IMR-90 (cell line): ENCODE results near the gene CYP39A1. TPM values are rescaled to one million over a fixed set of nuclear protein-coding genes. Genes with fewer than 3 reads are reported as not detected.

Source experiments
- ATAC-seq: fragments of 200-7000 bp; cut with Tn5 transposase; 2 replicates; pipeline ENCODE4 v1.9.1; 2020; ENCODE audit warnings: low read depth, mild to moderate bottlenecking, moderate library complexity
- BruUV-seq: library from RNA; stranded (reverse); fragments of 400-500 nt; replicated peaks from 2 replicates; lab custom pipeline; 2021; lab: Mats Ljungman, UMichigan
- CTCF ChIA-PET: fragments of 300-600 bp; formaldehyde crosslinking; extraction: SDS; loops from one replicate; lab custom pipeline; 2021; ENCODE audit warnings: antibody characterized with exemption; lab: Yijun Ruan, JAX
- POLR2A ChIA-PET: fragments of 300-600 bp; sonication (Branson Sonifier 250); formaldehyde crosslinking; loops from one replicate; lab custom pipeline; 2022; ENCODE audit warnings: antibody characterized with exemption; ENCODE audit not compliant: unreplicated experiment; lab: Charles Lee
- DNase-seq: peaks from one replicate; pipeline ENCODE4 v3.0.0; 2013
- H2AFZ ChIP-seq: replicated peaks from 2 replicates; pipeline ENCODE3; 2013; ENCODE audit warnings: low read length, mild to moderate bottlenecking; ENCODE audit not compliant: poor library complexity
- H2AK5ac ChIP-seq: 2 replicates; pipeline ENCODE4 v1.6.1; 2013; ENCODE audit warnings: low read depth, low read length, inconsistent platforms
- H2AK9ac ChIP-seq: replicated peaks from 2 replicates; pipeline ENCODE3; 2013; ENCODE audit warnings: mild to moderate bottlenecking, low read depth, low read length, moderate library complexity; ENCODE audit not compliant: poor library complexity
- H2BK120ac ChIP-seq: 2 replicates; pipeline ENCODE4 v1.6.1; 2013; ENCODE audit warnings: low read depth, low read length, inconsistent platforms
- H2BK15ac ChIP-seq: 3 replicates; pipeline ENCODE4 v1.6.1; 2013; ENCODE audit warnings: low read depth, low read length, inconsistent platforms
- H2BK20ac ChIP-seq: 2 replicates; pipeline ENCODE4 v1.6.1; 2013; ENCODE audit warnings: low read depth, mild to moderate bottlenecking, inconsistent platforms, low read length, moderate library complexity
- H2BK5ac ChIP-seq: 2 replicates; pipeline ENCODE4 v1.6.1; 2013; ENCODE audit warnings: mild to moderate bottlenecking, low read depth, low read length, inconsistent platforms; ENCODE audit not compliant: poor library complexity, severe bottlenecking
- H3K14ac ChIP-seq: replicated peaks from 2 replicates; pipeline ENCODE4 v1.6.1; 2013; ENCODE audit warnings: low read depth, low read length, inconsistent platforms
- H3K18ac ChIP-seq: 2 replicates; pipeline ENCODE4 v1.6.1; 2013; ENCODE audit warnings: low read depth, low read length, control low read depth
- H3K23ac ChIP-seq: 2 replicates; pipeline ENCODE4 v1.6.1; 2013; ENCODE audit warnings: low read depth, low read length, inconsistent platforms
- H3K27ac ChIP-seq: 2 replicates; pipeline ENCODE4 v1.5.1; 2013; ENCODE audit warnings: mild to moderate bottlenecking, control low read depth, low read length; ENCODE audit not compliant: insufficient read depth
- H3K27me3 ChIP-seq: 2 replicates; pipeline ENCODE4 v1.6.1; 2013; ENCODE audit warnings: low read length; ENCODE audit not compliant: control insufficient read depth, insufficient read depth
- H3K36me3 ChIP-seq: 2 replicates; pipeline ENCODE4 v1.6.1; 2013; ENCODE audit warnings: low read length, mixed read lengths; ENCODE audit not compliant: control insufficient read depth, insufficient read depth
- H3K4ac ChIP-seq: 2 replicates; pipeline ENCODE4 v1.6.1; 2013; ENCODE audit warnings: low read depth, low read length, inconsistent platforms
- H3K4me1 ChIP-seq: 2 replicates; pipeline ENCODE4 v1.6.1; 2013; ENCODE audit warnings: low read length, mixed read lengths; ENCODE audit not compliant: control insufficient read depth, insufficient read depth
- H3K4me2 ChIP-seq: 2 replicates; pipeline ENCODE4 v1.6.1; 2013; ENCODE audit warnings: low read depth, mild to moderate bottlenecking, control low read depth, low read length, moderate library complexity
- H3K4me3 ChIP-seq: 2 replicates; pipeline ENCODE4 v1.5.1; 2013; ENCODE audit warnings: low read depth, mild to moderate bottlenecking, control low read depth, low read length, moderate library complexity; ENCODE audit not compliant: insufficient read depth
- H3K56ac ChIP-seq: 2 replicates; pipeline ENCODE4 v1.6.1; 2013; ENCODE audit warnings: low read length, inconsistent platforms; ENCODE audit not compliant: insufficient read depth; ENCODE audit errors: extremely low read depth
- H3K79me1 ChIP-seq, 2 experiments: 2 replicates each; pipeline ENCODE4 v1.6.1; 2013; ENCODE audit warnings: low read length in 2 of 2, inconsistent platforms in 1 of 2, low read depth in 1 of 2
- H3K9ac ChIP-seq: 2 replicates; pipeline ENCODE4 v1.6.1; 2013; ENCODE audit warnings: low read depth, low read length, control low read depth
- H3K9me1 ChIP-seq: 2 replicates; pipeline ENCODE4 v1.6.1; 2013; ENCODE audit warnings: low read length, inconsistent platforms; ENCODE audit not compliant: insufficient read depth
- H3K9me3 ChIP-seq: 2 replicates; pipeline ENCODE4 v1.6.1; 2013; ENCODE audit warnings: low read length; ENCODE audit not compliant: control insufficient read depth, insufficient read depth
- H4K20me1 ChIP-seq: 2 replicates; pipeline ENCODE4 v1.6.1; 2013; ENCODE audit warnings: low read length, inconsistent platforms; ENCODE audit not compliant: insufficient read depth
- H4K5ac ChIP-seq: 2 replicates; pipeline ENCODE4 v1.6.1; 2013; ENCODE audit warnings: mild to moderate bottlenecking, low read depth, low read length, control low read depth
- H4K8ac ChIP-seq, 2 experiments: 2 replicates each; pipeline ENCODE4 v1.6.1; 2013; ENCODE audit warnings: low read depth in 2 of 2, low read length in 2 of 2, control low read depth in 1 of 2, inconsistent platforms in 1 of 2
- H4K91ac ChIP-seq: 2 replicates; pipeline ENCODE4 v1.6.1; 2013; ENCODE audit warnings: low read depth, low read length, inconsistent platforms; ENCODE audit not compliant: insufficient read depth
- CEBPB ChIP-seq: IDR thresholded peaks from 2 replicates; pipeline ENCODE4 v1.6.1; 2012; ENCODE audit warnings: low read depth, low read length, improper control_type of control experiment
- CHD1 ChIP-seq: IDR thresholded peaks from 2 replicates; pipeline ENCODE4 v1.6.1; 2012; ENCODE audit warnings: low read depth, low read length, improper control_type of control experiment
- FOS ChIP-seq: fragments of 150-350 bp; IDR thresholded peaks from 2 replicates; pipeline ENCODE4 v1.6.1; 2016; ENCODE audit warnings: low read depth, low read length
- MAFK ChIP-seq: IDR thresholded peaks from 2 replicates; pipeline ENCODE4 v1.6.1; 2012; ENCODE audit warnings: low read depth, low read length, improper control_type of control experiment
- MXI1 ChIP-seq: IDR thresholded peaks from 2 replicates; pipeline ENCODE4 v1.6.1; 2012; ENCODE audit warnings: low read depth, mild to moderate bottlenecking, low read length, moderate library complexity, borderline replicate concordance
- NFE2L2 ChIP-seq: fragments of 150-350 bp; IDR thresholded peaks from 2 replicates; pipeline ENCODE4 v1.6.1; 2016; ENCODE audit warnings: low read depth, mild to moderate bottlenecking, low read length
- POLR2A ChIP-seq: IDR thresholded peaks from 2 replicates; pipeline ENCODE4 v1.6.1; 2012; ENCODE audit warnings: mild to moderate bottlenecking, low read depth, low read length
- RAD21 ChIP-seq: IDR thresholded peaks from 2 replicates; pipeline ENCODE4 v1.6.1; 2012; ENCODE audit warnings: low read length, improper control_type of control experiment
- SMC3 ChIP-seq: fragments of 150-350 bp; IDR thresholded peaks from 2 replicates; pipeline ENCODE4 v1.6.1; 2016; ENCODE audit warnings: low read depth, mild to moderate bottlenecking, antibody characterized with exemption, low read length, moderate library complexity
- WGBS, 2 experiments: methylation state at CpG; one replicate each; pipeline versions ENCODE4 v1.1.5 to v1.1.7; 2013; ENCODE audit warnings: missing lambda C conversion rate in 2 of 2; ENCODE audit not compliant: insufficient read length in 1 of 2; ENCODE audit errors: extremely low coverage in 2 of 2; 5-methylcytosine and 5-hydroxymethylcytosine counted together
- dilution Hi-C: fragments of 300-500 bp; cut with HindIII; formaldehyde crosslinking; loops from one replicate; pipeline ENCODE4 v1.14.3; 2018; ENCODE audit warnings: low sequenced_read_pairs; ENCODE audit not compliant: unreplicated experiment
- in situ Hi-C: fragments of 300-500 bp; cut with MboI; formaldehyde crosslinking; loops from 3 replicates; pipeline ENCODE4 v1.14.3; 2019; ENCODE audit warnings: low sequenced_read_pairs, inconsistent platforms, mixed read lengths
- intact Hi-C: fragments of 100-400 bp; cut with micrococcal nuclease; formaldehyde crosslinking; loops from 2 replicates; pipeline ENCODE4 v1.10.0; 2022
- polyA plus RNA-seq, 3 experiments: library from polyadenylated mRNA; depleted of rRNA; stranded (reverse); fragments of >200 nt; gene quantifications; 2 replicates each; pipeline ENCODE4 v1.2.3, GENCODE V29; 2012; ENCODE audit warnings: low replicate concordance in 1 of 3
- total RNA-seq: library from RNA; depleted of rRNA; stranded (reverse); fragments of >200 nt; gene quantifications from 2 replicates; pipeline ENCODE4 v1.2.3, GENCODE V29; 2012
- TF ChIP-seq, protein P1 (sequence below): fragments of 150-350 bp; IDR thresholded peaks from 2 replicates; pipeline ENCODE4 v1.6.1; 2016; ENCODE audit warnings: low read depth, mild to moderate bottlenecking, low read length, moderate library complexity, borderline replicate concordance
- TF ChIP-seq, protein P2 (sequence below): conservative IDR thresholded peaks from 2 replicates; pipeline ENCODE4 v1.5.1; 2012; ENCODE audit warnings: mild to moderate bottlenecking, low read depth, low read length, improper control_type of control experiment

CYP39A1 gene
- total and polyA plus RNA-seq, 2 of the 4 experiments (the other 2 are of a cell fraction), result 0.03 TPM; not detected in 1

DNA sequence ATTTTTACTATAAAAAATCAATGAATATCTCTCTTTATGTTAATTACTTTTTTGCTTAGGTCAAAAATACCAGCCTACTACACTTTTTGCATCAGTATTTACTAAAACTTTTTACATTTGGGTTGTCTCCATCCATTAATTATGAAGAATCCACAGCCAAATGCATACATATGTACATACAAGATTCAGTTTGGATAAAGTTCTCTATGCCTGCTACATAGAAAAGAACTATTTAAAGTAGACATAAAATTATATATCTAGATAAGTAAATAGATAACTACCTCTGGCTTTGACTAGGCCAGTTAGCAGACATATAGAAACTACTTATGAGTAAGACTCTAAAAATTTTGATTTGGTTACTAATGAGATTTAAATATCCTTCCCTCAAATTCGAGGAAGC, 47.4 kb upstream of the CYP39A1 start:
- no peaks in the 10 kb centered on the region for H3K27me3 ChIP-seq
- H3K4me3 ChIP-seq, result no peak overlapping the region
- no peaks in the 10 kb centered on the region for H3K9me3 ChIP-seq
- H3K18ac ChIP-seq, result no peak overlapping the region
- in situ Hi-C loops, result no loop called here
- DNase-seq (no peak), ATAC-seq (no peak)
- H3K4ac ChIP-seq, result no peak overlapping the region
- H3K9me1 ChIP-seq, result no peaks in the 10 kb centered on the region
- no peak overlapping the region for H2BK5ac ChIP-seq
- ChIA-PET CTCF (no interaction called here), POLR2A (no interaction called here)
- no peak overlapping the region for H3K9ac ChIP-seq
- no peaks in the 10 kb centered on the region for H3K79me1 ChIP-seq
- BruUV-seq, result no TSS peak
- H4K8ac ChIP-seq, result no peak overlapping the region
- H3K23ac ChIP-seq, result no peak overlapping the region
- H4K91ac ChIP-seq, result no peak overlapping the region
- dilution Hi-C loops, result no loop called here
- H3K27ac ChIP-seq, result no peak overlapping the region
- H3K56ac ChIP-seq, result no peak overlapping the region
- no peak overlapping the region for H3K4me2 ChIP-seq
- H3K4me1 ChIP-seq, result no peaks in the 10 kb centered on the region
- H2AK9ac ChIP-seq, result no peak overlapping the region
- no CpG with 5 or more reads among the region's 1 CpG for WGBS, 2 experiments
- no peaks in the 10 kb centered on the region for H3K36me3 ChIP-seq
- no peak overlapping the region for H2AK5ac ChIP-seq
- no peak overlapping the region for H3K14ac ChIP-seq
- TF ChIP-seq SMC3, result no peak
- no peak for TF ChIP-seq POLR2A
- no peak for TF ChIP-seq FOS
- TF ChIP-seq MAFK, result no peak
- no peak for TF ChIP-seq MXI1
- no peak for TF ChIP-seq CHD1
- TF ChIP-seq, protein P1, sequence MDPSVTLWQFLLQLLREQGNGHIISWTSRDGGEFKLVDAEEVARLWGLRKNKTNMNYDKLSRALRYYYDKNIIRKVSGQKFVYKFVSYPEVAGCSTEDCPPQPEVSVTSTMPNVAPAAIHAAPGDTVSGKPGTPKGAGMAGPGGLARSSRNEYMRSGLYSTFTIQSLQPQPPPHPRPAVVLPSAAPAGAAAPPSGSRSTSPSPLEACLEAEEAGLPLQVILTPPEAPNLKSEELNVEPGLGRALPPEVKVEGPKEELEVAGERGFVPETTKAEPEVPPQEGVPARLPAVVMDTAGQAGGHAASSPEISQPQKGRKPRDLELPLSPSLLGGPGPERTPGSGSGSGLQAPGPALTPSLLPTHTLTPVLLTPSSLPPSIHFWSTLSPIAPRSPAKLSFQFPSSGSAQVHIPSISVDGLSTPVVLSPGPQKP, result no peak
- TF ChIP-seq RAD21, result no peak
- TF ChIP-seq NFE2L2, result no peak
- TF ChIP-seq CEBPB, result no peak
- TF ChIP-seq, protein P2, sequence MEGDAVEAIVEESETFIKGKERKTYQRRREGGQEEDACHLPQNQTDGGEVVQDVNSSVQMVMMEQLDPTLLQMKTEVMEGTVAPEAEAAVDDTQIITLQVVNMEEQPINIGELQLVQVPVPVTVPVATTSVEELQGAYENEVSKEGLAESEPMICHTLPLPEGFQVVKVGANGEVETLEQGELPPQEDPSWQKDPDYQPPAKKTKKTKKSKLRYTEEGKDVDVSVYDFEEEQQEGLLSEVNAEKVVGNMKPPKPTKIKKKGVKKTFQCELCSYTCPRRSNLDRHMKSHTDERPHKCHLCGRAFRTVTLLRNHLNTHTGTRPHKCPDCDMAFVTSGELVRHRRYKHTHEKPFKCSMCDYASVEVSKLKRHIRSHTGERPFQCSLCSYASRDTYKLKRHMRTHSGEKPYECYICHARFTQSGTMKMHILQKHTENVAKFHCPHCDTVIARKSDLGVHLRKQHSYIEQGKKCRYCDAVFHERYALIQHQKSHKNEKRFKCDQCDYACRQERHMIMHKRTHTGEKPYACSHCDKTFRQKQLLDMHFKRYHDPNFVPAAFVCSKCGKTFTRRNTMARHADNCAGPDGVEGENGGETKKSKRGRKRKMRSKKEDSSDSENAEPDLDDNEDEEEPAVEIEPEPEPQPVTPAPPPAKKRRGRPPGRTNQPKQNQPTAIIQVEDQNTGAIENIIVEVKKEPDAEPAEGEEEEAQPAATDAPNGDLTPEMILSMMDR, result no peak
- H2BK15ac ChIP-seq, result no peak overlapping the region
- H4K5ac ChIP-seq, result no peak overlapping the region
- no peak overlapping the region for H2AFZ ChIP-seq
- H2BK20ac ChIP-seq, result no peak overlapping the region
- no peak overlapping the region for H2BK120ac ChIP-seq
- no peaks in the 10 kb centered on the region for H4K20me1 ChIP-seq
- intact Hi-C loops, result no loop called here
